ENCODE measurements around the gene PTPRN2.
"Not testable (repeated sequence)": the region's sequence is repeated elsewhere in the genome, so short reads cannot be mapped to it uniquely, and the experiment has no call there.

The PTPRN2 gene

DNA sequence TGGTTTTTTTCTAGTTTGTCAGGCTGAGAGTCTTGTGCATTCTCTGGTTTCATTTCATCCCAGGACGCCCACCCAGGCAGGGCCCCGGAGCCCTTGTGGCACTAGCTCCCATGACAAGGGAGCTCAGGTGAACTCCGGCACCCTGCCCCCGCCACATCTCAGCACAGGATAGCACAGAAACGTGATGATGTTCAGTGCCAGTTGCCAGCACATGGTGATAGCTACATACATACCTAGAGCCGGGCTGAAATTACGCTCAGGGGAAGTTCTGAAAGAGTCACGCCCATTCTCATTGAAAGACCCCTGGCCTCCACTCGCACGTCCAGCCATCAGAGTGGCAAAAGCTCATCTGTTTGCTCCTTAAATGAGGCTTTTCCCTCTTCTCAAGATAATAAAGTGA is 273.7 kb downstream of the PTPRN2 start:
- no peak for DNase-seq

DNA sequence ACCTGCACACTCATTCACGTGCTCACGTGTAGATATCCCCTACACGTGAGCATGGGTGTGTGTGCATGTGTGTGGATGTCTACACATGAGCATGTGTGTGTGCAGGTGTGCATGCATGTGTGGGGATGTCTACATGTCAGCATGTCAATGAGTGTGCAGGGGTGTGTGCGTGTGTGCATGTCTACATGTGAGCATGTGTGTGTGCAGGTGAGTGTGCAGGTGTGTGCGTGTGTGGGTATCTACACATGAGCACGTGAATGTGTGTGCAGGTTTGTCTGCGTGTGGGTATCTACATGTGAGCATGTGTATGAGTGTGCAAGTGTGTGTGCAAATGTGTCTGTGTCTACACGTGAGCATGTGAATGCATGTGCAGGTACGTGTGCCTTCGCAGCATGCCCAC is 274.8 kb downstream of the PTPRN2 start:
- no peak for DNase-seq

DNA sequence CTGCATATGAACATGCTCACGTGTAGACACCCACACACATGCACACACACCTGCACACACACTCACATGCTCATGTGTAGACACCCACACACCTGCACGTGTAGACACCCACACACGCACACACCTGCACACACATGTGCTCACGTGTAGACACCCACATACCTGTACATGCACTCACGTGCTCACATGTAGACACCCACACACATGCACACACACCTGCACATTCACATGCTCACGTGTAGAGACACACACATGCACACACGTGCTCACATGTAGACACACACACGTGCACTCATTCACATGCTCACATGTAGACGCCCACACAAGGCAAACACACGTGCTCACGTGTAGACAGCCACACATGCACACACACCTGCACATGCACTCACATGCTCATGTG is 275.8 kb downstream of the PTPRN2 start:
- no peak for DNase-seq

DNA sequence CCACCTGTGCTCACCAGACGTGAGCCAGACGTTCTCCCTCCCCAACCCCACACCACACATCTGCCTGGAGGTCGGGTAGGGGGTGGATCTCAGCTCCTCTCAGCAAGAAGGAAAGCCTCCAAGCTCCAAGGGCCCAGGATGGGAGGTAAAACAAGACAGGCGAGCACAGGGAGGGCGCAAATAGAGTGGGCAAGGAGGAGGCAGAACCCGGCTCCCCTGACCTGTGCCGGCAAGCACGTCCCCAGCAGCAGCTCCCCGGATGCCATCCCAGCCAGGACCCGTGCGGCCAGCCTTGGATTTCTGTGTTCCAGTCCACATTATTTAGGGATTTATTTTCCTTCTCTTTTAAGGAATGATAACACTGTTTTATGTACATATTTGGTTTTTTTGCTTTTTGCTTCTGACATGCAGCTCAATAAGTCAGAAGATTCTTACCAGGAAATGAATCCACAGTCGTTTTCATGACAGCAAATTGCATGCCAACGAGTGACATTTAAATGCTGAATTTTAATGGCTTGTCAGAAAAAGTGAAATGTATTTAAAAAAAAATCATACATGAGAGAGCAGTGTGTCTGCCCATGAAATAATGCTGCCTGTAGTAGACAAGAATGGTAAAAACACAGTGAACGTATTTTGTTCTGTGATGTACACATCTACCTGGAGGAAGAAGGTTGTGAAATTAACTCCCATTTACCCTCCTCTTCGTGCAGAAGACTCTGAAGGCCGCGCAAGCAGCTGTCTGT is 276.5 kb downstream of the PTPRN2 start:
- no peak for DNase-seq

DNA sequence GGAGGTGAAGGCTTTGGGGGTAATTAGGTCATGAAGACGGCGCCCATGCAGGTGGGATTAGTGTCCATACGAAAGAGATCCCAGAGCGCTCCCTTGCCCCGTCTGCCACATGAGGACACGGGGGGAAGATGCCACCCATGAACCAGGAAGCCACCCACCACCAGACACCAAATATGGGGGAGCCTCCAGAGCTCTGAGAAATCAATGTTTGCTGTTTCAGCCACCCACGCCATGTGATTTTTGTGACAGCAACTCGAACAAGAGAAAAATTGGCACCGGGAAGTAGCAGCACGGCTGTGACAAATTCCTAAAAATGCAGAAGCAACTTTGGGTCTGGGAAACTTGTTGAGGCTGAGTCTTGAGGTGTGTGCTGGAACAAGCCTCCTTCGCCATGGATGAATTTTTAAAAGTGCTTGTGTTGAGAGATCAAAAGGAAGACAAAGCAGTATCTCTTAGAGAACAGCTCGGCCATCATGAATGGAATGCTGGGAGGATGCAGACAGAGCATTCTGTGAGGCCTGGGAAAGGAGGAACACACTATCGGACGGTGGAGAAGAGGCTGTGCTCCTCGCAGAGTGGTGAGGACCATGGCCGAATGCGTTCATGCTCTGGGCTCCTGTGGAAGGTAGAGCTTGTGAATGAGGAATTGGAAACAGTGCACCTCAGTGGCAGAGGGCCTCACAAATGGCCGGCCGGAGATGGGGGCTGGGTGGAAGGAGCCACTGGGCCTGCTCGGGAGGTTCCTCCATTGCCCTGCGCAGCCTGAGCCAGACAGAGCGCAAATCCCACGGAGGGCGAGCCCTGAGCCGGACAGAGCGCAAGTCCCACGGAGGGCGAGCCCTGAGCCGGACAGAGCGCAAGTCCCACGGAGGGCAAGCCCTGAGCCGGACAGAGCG is 277.5 kb downstream of the PTPRN2 start:
- DNase-seq = no peak

DNA sequence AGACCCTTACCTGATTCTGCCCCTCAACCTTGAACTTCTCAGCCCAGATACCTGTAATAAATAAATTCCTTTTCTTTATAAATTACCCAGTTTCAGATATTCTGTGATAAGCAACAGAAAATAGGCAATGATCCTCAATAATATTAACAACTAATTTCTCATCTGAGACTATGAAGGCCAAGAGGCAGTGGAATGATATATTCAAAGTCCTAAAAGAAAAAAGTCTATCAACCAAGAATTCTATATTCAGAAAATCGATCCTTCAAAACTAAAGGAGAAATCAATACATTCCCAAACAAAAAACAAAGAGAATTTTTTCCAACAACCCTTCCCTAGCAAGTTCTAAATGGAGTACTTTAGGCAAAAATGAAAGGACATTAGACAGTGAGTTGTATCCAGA is 279.6 kb downstream of the PTPRN2 start:
- DNase-seq = no peak

DNA sequence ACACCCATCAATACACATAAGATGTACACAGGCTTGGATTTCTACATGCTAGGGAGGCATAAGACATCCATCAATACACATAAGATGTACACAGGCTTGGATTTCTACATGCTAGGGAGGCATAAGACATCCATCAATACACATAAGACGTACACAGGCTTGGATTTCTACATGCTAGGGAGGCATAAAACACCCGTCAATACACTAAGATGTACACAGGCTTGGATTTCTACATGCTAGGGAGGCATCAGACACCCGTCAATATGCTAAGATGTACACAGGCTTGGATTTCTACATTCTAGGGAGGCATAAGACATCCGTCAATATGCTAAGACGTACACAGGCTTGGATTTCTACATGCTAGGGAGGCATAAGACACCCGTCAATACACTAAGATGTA is 283.6 kb downstream of the PTPRN2 start:
- not testable (repeated sequence) for DNase-seq

DNA sequence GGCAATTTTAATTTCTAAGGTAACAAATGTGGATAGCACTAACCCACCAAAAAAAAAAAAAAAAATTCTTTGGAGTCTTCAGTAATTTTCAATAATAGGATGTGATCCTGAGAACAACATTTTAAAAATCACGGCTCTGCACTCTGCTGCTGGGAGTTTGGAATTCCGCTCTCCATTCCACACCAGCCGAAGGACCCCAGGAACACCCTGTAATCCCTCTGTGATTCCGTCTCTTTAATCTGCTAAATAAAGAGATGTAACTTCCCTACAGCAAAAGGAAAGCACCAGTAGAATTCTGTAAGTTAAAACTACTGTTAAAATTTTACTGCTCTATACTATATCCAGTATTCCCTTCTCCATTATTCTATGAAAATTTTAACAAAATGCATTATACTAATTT is 284.5 kb downstream of the PTPRN2 start:
- DNase-seq = no peak

DNA sequence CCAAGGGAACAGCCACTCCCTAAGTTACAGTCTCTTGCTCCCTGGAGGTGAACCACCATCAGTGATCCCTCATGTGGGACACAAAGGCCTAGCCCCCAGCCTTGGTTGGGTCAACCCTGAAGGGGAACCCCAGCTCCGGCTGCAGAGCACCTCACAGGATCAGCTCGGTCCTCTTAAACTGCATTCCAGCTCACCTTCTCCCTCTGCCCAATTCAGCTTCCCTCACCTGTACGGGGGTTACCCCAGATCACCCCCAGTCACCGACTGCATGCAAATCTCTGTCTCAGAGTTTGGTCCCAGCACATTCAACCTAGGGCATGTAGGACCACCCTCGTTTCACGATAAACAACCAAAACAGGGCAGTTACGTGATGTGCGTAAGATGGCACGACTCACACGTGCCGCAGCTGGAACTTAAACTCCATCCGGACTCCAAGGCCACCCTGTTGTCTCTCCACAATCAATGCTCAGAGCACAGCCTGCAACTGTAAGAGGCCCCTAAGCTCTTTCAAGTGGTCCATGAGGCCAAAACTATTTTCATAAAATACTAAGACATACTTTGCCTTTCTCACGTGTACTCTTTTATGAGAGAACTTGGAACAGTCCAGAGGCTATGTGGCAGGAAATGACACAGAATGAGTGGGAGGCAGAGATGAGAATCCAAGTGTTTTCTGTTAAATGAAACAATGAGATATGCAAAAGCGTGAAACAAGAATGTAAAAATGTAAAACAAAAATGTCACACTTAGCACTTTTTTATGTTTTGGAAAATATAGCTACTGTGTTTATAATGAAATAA is 285.2 kb downstream of the PTPRN2 start:
- DNase-seq = no peak

DNA sequence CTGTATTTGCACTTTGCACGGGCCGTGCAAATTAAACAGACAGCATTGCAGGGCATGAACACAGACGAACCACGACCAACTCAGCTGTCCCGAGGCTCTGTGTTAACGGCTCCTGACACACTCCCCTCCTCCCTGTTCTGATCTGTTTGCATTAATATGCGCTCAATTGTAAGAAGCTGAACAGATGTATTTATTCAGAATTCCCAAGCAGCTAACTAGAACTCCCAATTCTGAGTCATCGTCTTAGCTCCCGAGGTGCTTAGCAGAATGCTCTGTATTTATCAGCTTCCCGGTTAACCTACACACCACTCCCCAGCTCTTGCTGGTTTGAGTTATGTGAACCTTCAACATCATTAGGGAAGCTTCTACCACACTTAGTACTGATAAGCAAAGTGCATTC is 286.4 kb downstream of the PTPRN2 start:
- no peak for DNase-seq

DNA sequence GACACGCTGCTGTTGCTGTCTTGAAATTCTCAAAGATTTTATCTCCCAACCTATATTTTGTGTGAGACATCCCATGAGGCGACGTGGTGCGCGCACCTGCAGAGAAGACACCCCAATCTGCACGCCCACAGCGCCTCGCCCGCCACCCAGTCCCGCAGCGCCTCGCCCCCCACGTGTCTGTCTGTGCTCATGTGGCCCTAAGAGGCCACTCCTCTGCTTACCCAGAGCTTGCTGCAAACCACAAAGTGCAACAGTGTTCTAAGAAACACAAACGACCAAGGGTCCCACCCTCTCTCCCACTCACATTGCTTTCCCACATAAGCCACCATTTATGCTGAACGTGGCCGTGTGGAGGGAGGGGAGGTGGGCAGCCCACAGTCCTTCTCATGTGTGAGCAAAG is 287.2 kb downstream of the PTPRN2 start:
- DNase-seq = no peak

DNA sequence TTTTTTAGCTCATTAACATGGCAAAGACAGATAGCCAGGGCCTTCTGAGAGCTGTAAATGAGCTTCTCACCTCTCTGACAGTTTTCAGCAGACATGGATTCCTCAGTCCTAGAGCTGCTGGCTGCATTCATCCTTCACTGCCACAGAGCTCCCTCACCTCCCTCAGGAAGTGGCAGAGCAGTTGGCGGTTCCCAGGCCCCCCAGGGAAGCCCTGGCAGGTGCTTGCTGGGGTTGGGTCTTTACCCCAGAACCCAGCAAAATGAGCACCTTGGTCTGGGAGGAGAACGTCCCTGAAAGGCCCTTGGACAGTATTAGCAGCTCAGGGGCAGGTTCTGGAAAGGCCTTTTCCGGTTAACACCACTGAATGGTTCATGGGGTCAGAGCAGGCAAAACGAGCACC is 288.0 kb downstream of the PTPRN2 start:
- DNase-seq = no peak

DNA sequence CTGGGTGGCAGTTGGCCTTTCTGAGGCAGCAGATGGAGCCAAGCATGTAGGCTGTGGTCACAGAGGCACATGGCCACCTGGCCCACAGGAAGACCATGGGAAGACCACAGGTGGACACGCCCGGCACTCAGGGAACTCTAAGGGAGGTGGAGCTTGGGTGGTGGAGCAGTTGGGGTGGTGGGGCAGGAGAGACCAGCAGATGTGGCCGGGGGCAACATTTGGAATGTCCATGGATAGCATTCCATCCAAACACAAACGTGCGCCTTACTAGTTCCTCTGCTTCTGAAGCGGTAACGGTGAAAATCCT is 290.9 kb downstream of the PTPRN2 start:
- no peak for DNase-seq

DNA sequence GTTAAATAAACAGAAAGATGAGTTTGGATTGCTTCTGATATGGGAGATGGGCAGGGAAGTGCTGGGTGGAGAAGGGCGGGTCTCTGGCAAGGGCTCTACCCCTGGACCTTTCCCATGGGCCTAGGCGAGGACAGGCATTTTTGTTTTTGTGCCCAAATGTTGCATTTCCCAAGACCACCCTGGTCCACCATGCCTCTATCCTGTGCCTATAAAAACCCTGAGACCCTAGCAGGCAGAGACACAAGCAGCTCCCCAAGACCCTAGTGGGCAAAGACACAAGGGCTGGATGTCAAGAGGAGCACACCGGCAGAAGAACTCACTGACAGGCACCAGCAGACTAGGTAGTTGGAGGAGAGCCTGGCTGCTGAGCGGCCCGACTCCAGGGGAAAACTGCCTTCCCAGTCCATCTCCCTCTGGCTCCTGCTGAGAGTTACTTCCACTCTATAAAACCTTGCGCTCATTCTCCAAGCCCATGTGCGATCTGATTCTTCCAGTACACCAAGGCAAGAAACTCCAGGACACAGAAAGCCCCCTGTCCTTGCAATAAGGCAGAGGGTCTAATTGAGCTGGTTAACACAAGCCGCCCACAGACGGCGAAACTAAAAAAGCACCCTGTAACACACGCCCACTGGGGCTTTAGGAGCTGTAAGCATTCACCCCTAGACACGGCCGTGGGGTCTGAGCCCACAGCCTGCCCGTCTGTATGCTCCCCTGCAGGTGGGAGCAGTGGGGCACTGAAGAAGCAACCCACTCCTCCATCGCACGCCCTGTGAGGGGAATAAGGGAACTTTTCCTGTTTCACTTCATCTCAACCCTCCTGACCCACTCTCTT is 291.4 kb downstream of the PTPRN2 start:
- no peak for DNase-seq

DNA sequence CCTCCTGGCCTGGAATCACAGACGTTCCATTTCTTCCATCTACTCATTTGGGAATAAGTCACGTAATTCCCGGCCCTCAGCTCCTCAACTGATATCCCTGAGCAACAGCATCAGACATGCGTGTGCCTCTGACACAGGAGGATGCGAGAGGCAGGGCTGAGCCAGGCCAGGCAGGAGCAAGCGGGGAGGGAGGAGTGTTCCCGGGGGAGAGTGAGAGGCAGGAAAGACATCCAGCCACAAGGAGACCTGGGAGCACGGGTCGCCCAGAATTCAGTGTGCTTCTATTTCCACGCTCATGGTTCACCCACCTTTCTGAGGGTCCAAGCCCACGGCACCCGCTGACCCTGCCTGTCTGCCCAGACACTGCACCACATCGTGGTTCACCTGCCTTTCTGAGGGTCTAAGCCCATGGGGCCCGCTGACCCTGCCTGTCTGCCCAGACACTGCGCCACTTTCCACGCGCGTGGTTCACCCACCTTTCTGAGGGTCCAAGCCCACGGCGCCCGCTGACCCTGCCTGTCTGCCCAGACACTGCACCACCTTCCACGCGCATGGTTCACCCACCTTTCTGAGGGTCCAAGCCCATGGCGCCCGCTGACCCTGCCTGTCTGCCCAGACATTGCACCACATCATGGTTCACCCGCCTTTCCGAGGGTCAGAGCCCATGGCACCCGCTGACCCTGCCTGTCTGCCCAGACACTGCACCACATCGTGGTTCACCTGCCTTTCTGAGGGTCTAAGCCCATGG is 293.0 kb downstream of the PTPRN2 start:
- DNase-seq = not testable (repeated sequence)

DNA sequence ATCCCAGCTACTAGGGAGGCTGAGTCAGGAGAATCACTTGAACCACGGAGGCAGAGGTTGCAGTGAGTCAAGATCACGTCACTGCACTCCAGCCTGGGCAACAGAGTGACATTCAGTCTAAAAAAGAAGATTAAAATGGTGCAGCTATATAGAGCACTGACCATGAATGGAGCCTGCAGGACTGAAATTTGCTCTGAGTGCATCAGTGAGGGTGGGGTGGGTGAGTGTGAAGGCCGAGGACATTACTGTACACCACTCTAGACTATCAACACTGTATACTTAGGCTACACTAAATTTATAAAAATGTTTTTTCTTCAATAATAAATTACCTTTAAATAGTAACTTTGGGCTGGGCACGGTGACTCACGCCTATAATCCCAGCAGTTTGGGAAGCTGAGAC is 294.7 kb downstream of the PTPRN2 start:
- DNase-seq = no peak

DNA sequence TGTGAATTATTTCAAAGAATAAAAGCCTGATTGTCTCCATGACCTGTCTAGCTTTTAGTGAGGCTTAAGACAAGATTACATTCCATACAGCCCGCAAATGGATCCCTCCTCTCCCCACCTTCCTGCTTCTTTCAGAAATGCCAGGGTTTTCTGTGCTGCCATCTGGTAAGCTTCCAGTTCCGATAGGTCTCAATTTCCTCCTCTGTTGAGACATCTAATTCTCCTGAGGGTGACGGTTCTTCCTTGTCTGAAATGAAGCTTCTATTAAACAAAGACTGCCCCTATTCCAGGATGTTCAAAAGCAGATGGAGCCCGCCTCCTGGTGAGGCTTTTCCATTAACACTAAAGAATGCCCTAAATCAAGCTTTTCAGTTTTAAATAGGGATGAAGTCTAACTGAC is 295.6 kb downstream of the PTPRN2 start:
- no peak for DNase-seq

DNA sequence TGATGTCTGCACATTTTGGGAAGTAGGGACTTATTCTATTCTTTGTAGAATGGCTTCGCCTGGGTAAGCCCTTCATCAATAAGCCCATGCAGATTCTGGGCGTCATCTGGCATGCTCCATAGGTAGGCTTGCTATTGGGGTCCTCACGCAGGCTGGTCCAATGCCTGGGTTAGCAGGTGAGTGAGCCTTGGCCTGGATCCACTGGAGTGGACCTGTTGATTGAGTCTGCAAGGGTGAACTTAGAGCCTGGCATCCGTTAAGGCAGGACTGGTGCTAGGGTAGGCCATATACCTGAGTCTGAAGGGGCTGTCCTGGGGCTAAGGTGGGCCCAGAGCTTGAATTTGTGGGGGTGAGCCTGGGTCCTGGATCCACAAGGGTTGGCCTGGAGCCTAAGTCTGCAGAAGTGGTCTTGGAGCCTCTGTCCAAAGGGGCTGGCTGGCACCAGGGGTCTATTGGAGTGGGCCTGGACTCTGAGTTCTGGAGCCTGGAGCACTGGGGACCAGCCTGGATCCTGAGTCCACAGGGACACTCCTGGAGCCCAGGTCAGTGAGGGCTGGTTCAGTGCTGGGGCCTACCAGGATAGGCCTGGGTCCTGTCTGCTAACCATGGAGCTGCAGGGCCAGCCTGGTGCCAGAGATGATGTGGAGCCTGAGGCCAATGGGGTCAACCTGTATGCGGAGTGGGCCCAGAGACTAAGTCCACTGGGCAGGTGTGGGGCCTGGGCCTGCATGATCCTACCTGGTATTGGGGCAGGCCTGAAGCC is 297.7 kb downstream of the PTPRN2 start:
- DNase-seq = no peak

DNA sequence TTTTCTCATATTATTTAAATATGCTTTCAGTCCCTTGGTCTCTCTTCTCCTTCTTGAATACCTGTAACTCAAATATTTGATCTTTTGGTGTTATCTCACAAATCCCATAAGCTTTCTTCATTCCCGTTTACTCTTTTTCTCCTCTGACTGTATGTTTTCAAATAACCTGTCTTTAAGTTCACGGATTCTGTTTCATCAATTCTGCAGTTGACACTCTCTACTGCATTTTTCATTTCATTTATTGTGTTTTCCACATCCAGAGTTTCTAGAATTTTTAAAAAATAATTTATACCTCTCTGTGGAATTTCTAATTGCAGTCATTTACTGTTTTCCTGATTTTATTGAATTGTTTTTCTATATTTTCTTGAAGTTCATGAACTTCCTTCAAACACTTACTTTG is 298.4 kb downstream of the PTPRN2 start:
- DNase-seq = no peak

DNA sequence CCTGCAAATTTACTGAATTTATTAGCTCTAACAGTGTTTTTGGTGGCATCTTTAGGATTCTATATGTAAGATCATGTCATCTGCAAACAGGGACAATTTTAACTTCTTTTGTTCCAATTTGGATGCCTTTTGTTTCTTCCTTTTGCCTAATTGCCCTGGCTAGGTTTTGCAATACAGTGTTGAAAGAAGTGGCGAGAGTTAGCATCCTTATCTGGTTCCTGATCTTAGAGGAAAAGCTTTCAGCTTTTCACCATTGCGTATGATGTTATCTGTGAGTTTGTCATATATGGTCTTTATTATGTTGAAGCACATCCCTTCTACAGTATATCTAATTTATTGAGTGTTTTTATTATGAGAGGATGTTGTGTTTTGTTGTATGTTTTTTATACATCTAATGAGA is 301.4 kb downstream of the PTPRN2 start:
- DNase-seq = no peak

DNA sequence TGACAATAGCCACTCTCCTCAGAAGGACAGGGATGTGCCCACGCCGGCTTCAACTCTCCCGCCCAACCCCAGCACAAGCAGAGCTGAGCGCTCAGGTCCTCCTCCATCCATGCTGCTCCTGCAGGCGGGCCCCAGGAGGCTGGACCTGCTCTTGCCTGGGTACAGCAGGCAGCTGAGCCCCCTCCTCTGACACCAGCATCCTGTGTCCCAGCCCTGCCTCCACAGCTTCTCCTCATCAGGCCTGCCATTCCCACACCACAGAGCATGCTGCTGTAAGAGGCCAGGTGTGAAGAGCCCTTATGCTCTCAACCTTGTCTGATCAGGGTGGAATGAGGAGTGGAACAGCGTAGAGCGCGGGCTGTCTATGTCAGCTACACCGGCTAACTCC is 302.2 kb downstream of the PTPRN2 start:
- no peak for DNase-seq
